Stomach smooth muscle (tissue), 2 donors: ENCODE measurements around the gene UBL4A.
A peak's percentile ranks its signal among the peaks of the same experiment; 100 is the strongest.
"Not testable (repeated sequence)": the region's sequence is repeated elsewhere in the genome, so short reads cannot be mapped to it uniquely, and the experiment has no call there.

Experiments
- H3K27ac ChIP-seq: one replicate; pipeline ENCODE4 v1.7.0; 2013; ENCODE audit warnings: mild to moderate bottlenecking, low read length, inconsistent platforms
- H3K27me3 ChIP-seq, 2 donors: one replicate each; pipeline ENCODE4 v1.7.0; 2013; ENCODE audit warnings: low read length in 2 of 2; ENCODE audit not compliant: insufficient read depth in 2 of 2, control insufficient read depth in 1 of 2
- H3K36me3 ChIP-seq, 2 donors: one replicate each; pipeline ENCODE4 v1.7.0; 2013; ENCODE audit warnings: low read length in 2 of 2; ENCODE audit not compliant: control insufficient read depth in 2 of 2, insufficient read depth in 2 of 2
- H3K4me1 ChIP-seq: one replicate; pipeline ENCODE4 v1.7.0; 2013; ENCODE audit warnings: low read length; ENCODE audit not compliant: control insufficient read depth, insufficient read depth
- H3K4me3 ChIP-seq, 2 donors: one replicate each; pipeline ENCODE4 v1.7.0; 2013; ENCODE audit warnings: low read length in 2 of 2
- H3K9ac ChIP-seq, 2 donors: one replicate each; pipeline ENCODE4 v1.7.0; 2013; ENCODE audit warnings: low read length in 2 of 2, mild to moderate bottlenecking in 1 of 2
- H3K9me3 ChIP-seq, 2 donors: one replicate each; pipeline ENCODE4 v1.7.0; 2013; ENCODE audit warnings: low read length in 2 of 2; ENCODE audit not compliant: control insufficient read depth in 2 of 2
- donor health status: healthy.
- donor health status: Pancreatic carcinoma.

The UBL4A gene

DNA sequence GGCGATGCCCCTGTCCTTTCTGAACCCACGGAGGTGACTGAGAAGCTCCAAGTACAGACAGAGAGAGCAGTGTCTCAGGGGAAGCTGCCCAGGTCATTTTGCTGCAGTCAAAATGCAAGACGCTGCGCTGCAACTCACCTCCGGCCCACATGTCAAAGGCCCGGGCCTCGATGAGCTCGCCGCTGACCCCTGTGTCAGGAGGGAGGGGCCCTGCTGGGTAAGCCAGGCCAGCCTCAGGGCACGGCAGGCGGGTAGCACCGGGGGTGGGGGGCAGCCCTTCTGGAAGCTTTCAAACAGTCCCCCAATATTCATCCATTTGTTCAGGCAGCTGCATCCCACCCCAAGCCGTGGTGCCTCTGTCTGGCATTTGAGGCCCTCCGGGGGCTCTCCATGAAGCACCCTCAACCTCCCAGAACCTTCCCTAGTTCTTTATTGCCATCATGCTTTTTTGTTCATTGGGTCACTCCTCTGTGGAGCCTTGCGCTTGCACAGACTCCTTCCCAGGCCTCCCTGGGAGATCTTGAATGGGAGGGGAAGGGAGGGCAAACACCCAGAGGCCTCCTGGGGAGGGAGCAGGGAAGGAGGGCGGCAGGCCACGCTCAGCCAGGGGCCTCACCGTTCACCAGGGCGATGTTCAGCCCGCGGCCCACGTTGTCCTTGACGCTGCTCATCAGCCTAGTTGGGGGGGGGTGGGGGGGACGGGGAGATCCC, 21.4 kb upstream of the UBL4A start:
- H3K27me3 ChIP-seq, result no peaks in the 10 kb centered on the region
- peaks cover 0 to 15% of the 10 kb centered on the region in 2 donors for H3K36me3 ChIP-seq

DNA sequence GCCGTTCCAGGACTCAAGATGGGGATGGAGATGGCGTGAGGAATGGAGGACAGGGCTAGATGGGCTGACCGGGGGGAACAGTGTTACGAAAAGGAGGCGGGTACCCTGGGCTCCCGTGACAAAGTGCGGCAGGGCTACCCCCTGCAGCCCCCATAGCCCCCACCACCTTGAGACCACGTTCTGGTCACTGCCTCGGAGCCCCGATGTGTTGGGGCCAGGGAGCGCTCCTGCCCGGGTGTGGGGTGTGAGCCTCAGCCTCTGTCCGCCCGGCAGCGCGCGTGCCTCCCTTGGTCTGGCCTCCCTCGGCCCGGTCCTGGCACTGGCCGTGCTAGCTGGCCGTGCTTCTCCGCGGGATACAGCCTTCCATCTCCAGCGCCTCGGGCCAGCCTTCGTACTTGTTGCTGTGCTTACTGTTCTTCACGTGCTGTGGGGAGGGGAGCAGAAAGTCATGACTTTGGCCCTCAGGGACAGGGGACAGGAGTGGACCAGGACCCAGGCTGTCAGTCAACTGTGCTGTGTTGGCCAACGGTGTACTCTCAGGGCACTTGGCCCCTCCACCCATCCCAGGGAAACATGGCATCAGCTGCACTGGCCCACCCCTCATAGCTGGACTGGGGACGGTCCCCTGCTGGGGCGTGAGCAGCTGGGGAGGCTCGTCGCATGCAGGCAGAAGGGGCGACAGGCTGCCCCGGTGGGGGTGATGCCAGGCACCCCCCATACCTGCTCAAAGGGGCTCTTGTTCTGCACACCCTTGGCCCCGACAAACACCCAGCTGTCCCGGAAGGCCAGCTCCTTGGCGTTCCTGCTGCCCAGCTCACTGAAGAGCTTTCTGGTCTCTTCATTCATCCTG, 20.3 kb upstream of the UBL4A start:
- Histone ChIP-seq H3K27ac (no peak overlapping the region), H3K4me3 (no peak overlapping the region), H3K36me3 (peaks cover 0 to 15% of the 10 kb centered on the region in 2 donors), H3K27me3 (no peaks in the 10 kb centered on the region), H3K9ac (no peak overlapping the region), H3K4me1 (no peaks in the 10 kb centered on the region), H3K9me3 (no peaks in the 10 kb centered on the region)

More for the DNA sequence above, 21.4 kb upstream of the UBL4A start:
- Histone ChIP-seq H3K4me1 (no peaks in the 10 kb centered on the region), H3K9ac (no peak overlapping the region), H3K4me3 (no peak overlapping the region), H3K27ac (no peak overlapping the region), H3K9me3 (no peaks in the 10 kb centered on the region)

DNA sequence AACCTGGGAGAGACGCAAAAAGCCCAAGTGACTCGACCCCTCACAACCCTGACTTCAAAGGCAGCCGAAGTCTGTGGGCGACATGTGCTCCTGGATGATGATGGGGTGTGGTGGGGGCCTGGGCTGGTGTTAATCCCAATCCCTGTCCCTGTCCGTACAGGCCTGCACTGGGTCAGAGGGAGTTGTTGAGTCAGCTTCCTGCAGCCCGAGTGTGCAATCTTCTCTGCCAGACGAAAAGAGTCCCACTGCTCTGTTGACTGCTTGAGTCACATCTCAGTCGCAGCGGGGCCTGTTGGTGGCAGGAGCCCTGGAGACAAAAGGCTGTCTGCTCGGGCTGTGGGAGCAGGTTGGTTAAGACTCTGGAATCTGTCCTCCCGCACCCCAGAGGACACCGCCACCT, 19.3 kb upstream of the UBL4A start:
- H3K9me3 ChIP-seq, result no peaks in the 10 kb centered on the region
- peaks cover 0 to 15% of the 10 kb centered on the region in 2 donors for H3K36me3 ChIP-seq
- no peak overlapping the region for H3K27ac ChIP-seq
- H3K27me3 ChIP-seq, result no peaks in the 10 kb centered on the region
- no peak overlapping the region for H3K9ac ChIP-seq
- no peak overlapping the region for H3K4me3 ChIP-seq
- H3K4me1 ChIP-seq, result no peaks in the 10 kb centered on the region

DNA sequence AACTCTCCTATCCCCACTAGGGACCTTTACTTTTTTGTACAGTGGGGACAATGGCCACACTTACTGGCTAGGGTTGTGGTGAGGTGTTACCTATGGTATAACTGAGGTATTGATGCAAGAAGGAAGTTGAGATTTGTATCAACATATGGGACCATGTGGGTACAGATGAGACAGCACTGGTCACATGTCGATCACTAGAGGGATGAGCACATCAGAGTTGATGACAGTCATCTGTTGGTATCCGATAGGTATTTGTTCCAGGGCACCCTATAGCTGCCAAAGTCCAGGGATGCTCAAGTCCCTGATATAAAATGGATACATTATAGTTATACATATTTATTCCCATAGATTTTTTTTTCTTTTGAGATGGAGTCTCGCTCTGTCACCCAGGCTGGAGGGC, 16.6 kb upstream of the UBL4A start:
- H3K27me3 ChIP-seq, result no peaks in the 10 kb centered on the region
- no peaks in the 10 kb centered on the region for H3K4me1 ChIP-seq
- no peak overlapping the region for H3K9ac ChIP-seq
- no peaks in the 10 kb centered on the region for H3K9me3 ChIP-seq
- no peak overlapping the region for H3K27ac ChIP-seq
- H3K4me3 ChIP-seq, result no peak overlapping the region
- H3K36me3 ChIP-seq, result peaks cover 0 to 9% of the 10 kb centered on the region in 2 donors

- H3K4me1 ChIP-seq, result no peaks in the 10 kb centered on the region
- H3K4me3 ChIP-seq, result no peak overlapping the region
- peaks cover 0 to 9% of the 10 kb centered on the region in 2 donors for H3K36me3 ChIP-seq
- no peak overlapping the region for H3K27ac ChIP-seq
- no peaks in the 10 kb centered on the region for H3K9me3 ChIP-seq
- H3K9ac ChIP-seq, result no peak overlapping the region
- H3K27me3 ChIP-seq, result no peaks in the 10 kb centered on the region
Observed at GRCh38 chrX:154502098-154502497, 15.7 kb upstream of the UBL4A start.

DNA sequence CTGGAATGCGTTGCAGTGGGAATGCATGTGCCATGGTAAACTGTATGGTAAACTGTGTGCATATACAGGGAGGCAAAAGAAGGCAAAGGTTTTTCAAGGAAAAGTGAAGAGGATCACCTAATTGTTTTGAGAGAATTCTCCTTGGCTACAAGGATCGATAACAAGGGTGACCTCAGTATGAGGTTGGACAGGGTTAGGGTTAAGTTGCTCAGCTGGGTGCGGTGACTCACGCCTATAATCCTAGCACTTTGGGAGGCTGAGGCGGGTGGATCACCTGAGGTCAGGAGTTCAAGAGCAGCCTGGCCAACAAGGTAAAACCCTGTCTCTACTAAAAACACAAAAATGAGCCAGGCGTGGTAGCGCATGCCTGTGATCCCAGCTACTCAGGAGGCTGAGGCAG, 15.0 kb upstream of the UBL4A start:
- H3K36me3 ChIP-seq, H3K9ac ChIP-seq, H3K4me1 ChIP-seq, H3K27me3 ChIP-seq, H3K4me3 ChIP-seq, H3K27ac ChIP-seq, H3K9me3 ChIP-seq: not testable (repeated sequence)

- not testable (repeated sequence) for H3K36me3 ChIP-seq, H3K27ac ChIP-seq, H3K4me1 ChIP-seq, H3K4me3 ChIP-seq, H3K27me3 ChIP-seq, H3K9ac ChIP-seq, H3K9me3 ChIP-seq
Observed at GRCh38 chrX:154496591-154497137, 10.2 kb upstream of the UBL4A start.

DNA sequence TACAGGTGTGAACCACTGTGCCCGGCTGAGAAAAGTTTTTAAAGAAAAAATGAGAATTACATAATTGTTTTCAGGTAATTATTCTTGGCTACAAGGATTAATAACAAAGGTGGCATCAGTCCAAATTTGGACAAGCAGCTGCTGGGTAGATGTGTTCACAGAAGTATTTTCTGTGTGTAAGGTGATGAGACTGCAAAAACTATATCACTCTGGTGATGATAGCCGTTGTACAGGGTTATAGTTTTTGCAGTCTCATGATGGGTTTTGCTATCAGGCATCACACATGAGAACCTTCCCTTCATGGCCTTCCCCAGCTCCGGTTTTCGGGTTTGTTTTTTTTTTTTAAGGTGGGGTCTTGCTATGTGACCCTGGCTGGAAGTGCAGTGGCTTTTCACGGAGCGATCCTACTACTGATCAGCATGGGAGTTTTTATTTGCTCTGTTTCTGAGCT, 9.1 kb upstream of the UBL4A start:
- no peak overlapping the region for H3K9ac ChIP-seq
- no peak overlapping the region for H3K27ac ChIP-seq
- H3K4me1 ChIP-seq, result no peaks in the 10 kb centered on the region
- H3K27me3 ChIP-seq, result no peaks in the 10 kb centered on the region
- no peaks in the 10 kb centered on the region for H3K36me3 ChIP-seq
- H3K9me3 ChIP-seq, result no peaks in the 10 kb centered on the region
- no peak overlapping the region for H3K4me3 ChIP-seq

GRCh38 chrX:154494715-154495114, 8.3 kb upstream of the UBL4A start:
- H3K36me3 ChIP-seq, result no peaks in the 10 kb centered on the region
- H3K27me3 ChIP-seq, result no peaks in the 10 kb centered on the region
- H3K4me1 ChIP-seq, result no peaks in the 10 kb centered on the region

DNA sequence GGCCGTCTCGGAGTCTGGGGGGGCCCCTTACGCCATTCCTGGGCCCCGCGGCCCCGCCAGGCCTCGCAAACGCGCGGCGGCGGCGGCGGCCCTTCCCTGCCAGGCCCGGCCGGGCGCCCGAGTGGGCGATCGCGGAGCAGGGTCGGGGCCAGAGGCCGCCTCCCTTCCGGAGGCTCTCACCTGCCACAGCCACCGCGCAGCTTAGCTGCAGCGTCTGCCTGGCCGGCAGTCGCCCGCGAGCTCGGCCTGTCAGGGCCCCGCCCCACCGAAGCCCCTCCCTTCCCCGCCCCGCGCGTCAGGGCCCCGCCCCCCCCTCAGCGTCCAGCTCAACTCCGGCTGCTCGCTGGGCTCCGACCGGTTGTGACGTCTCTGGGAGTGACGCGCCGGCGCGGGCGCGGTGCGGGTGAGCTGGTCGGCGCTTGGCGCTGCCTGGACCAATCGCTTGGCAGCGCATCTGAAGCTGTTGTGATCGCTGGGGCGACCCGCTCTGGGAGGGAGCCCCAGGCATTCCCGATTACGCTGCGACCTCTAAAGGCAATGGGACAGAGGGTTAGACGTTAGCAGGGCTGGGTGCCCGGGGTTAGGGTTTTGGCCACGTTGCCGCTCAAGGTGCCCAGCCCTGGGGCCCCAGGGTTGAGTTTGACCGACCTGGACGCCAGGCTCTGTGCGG, 4.1 kb upstream of the UBL4A start, which contains the start of gene SLC10A3:
Gene SLC10A3, minus strand, starts transcription at position 216 of the 670 bp plus-strand sequence. CDS start 1,689 bp downstream, outside the sequence.
- Histone ChIP-seq H3K9me3 (no peaks in the 10 kb centered on the region), H3K27ac (peak within 1 kb of the TSS; percentile 76), H3K36me3 (no peaks in the 10 kb centered on the region), H3K27me3 (peaks cover 0 to 2% of the 10 kb centered on the region in 2 donors), H3K4me1 (peaks cover 24% of the 10 kb centered on the region), H3K4me3 (peak within 1 kb of the TSS; percentile 67 to 76), H3K9ac (peak within 1 kb of the TSS; percentile 72 to 86)

More at GRCh38 chrX:154494715-154495114, 8.3 kb upstream of the UBL4A start:
- Histone ChIP-seq H3K27ac (no peak overlapping the region), H3K4me3 (no peak overlapping the region), H3K9ac (no peak overlapping the region), H3K9me3 (no peaks in the 10 kb centered on the region)
